Measurements from ENCODE around the gene SFXN4. TPM values are rescaled to one million over a fixed set of nuclear protein-coding genes. Genes with fewer than 3 reads are reported as not detected.

Gene SFXN4
- total and polyA plus RNA-seq, 2 of the 4 experiments (the other 2 are of a cell fraction) = 12.0 to 12.5 TPM

GRCh38 chr10:119189811-119190282 is 24.3 kb upstream of the SFXN4 start:
- H4K91ac ChIP-seq (ENCODE audit: insufficient read depth, low read depth, low read length) = peak overlapping the region; percentile 18
- dilution Hi-C loops (cut with HindIII; ENCODE audit: low sequenced_read_pairs, unreplicated experiment) = no loop called here
- H2BK15ac ChIP-seq (ENCODE audit: low read depth, low read length) = peak overlapping the region; percentile 37; the same call in 1 of the 3 replicates
- peak overlapping the region; percentile 69 for H2AK5ac ChIP-seq (ENCODE audit: low read depth, low read length)
- H3K27me3 ChIP-seq (ENCODE audit: control insufficient read depth, insufficient read depth, low read length) = no peaks in the 10 kb centered on the region
- H3K4me1 ChIP-seq (ENCODE audit: control insufficient read depth, insufficient read depth, low read length) = 0 out of 2 replicates have a peak, but pooled peaks cover 4% of the 10 kb centered on the region
- no TSS peak for BruUV-seq (replicated peaks)
- peak; percentile 65 for ATAC-seq (ENCODE audit: low read depth)
- no peaks in the 10 kb centered on the region for H3K36me3 ChIP-seq (ENCODE audit: control insufficient read depth, insufficient read depth, low read length)
- WGBS, 2 experiments (ENCODE audit: extremely low coverage in 2 of 2, insufficient read length in 1 of 2) = no CpG with 5 or more reads among the region's 3 CpGs
- in situ Hi-C loops (cut with MboI; ENCODE audit: low sequenced_read_pairs) = loop anchor here (25.0 kb wide), 2 partner anchors 453 to 672 kb away; partner anchors contain the start of gene MCMBP
- H4K20me1 ChIP-seq (ENCODE audit: insufficient read depth, low read length) = peaks cover 7% of the 10 kb centered on the region; the same call in 1 of the 2 replicates
- peak overlapping the region; percentile 65 for H2BK20ac ChIP-seq (ENCODE audit: low read depth, low read length)
- peak overlapping the region in 1 of 2 experiments; percentile 69; a peak in 2 of 4 replicates for H4K8ac ChIP-seq (ENCODE audit: low read depth in 2 of 2, low read length in 2 of 2)
- H2BK120ac ChIP-seq (ENCODE audit: low read depth, low read length) = peak overlapping the region; percentile 48
- H3K9ac ChIP-seq (ENCODE audit: low read depth, low read length) = no peak overlapping the region
- peak overlapping the region; percentile 61 for H2BK5ac ChIP-seq (ENCODE audit: low read depth, low read length, poor library complexity, severe bottlenecking)
- peak overlapping the region; percentile 32 for H3K23ac ChIP-seq (ENCODE audit: low read depth, low read length)
- peak overlapping the region; percentile 54 for H3K14ac ChIP-seq (replicated peaks; ENCODE audit: low read depth, low read length)
- H4K5ac ChIP-seq (ENCODE audit: low read depth, low read length) = peak overlapping the region; percentile 6
- H3K79me1 ChIP-seq (ENCODE audit: low read depth in 1 of 2, low read length in 2 of 2) = no peaks in the 10 kb centered on the region
- no peaks in the 10 kb centered on the region; the same call in 1 of the 2 replicates for H3K9me1 ChIP-seq (ENCODE audit: insufficient read depth, low read length)
- H2AK9ac ChIP-seq (replicated peaks; ENCODE audit: low read depth, low read length, poor library complexity) = no peak overlapping the region
- peak overlapping the region; percentile 5 for H3K18ac ChIP-seq (ENCODE audit: low read depth, low read length)
- TF ChIP-seq CEBPB (IDR thresholded peaks at IDR 0.05; ENCODE audit: low read depth, low read length) (peak; percentile 22; the same call in 1 of the 2 replicates), BHLHE40 (IDR thresholded peaks at IDR 0.05; ENCODE audit: low read depth, low read length) (no peak)
- H3K56ac ChIP-seq (ENCODE audit: extremely low read depth, insufficient read depth, low read length) = peak overlapping the region; percentile 35
- peak overlapping the region; percentile 19 for H2AFZ ChIP-seq (replicated peaks; ENCODE audit: low read length, poor library complexity)
- H3K4ac ChIP-seq (ENCODE audit: low read depth, low read length) = peak overlapping the region; percentile 50
- no peaks in the 10 kb centered on the region for H3K9me3 ChIP-seq (ENCODE audit: control insufficient read depth, insufficient read depth, low read length)
- intact Hi-C loops (cut with micrococcal nuclease) = no loop called here
- ChIA-PET CTCF (interaction anchor here (0.7 to 2.9 kb wide), 3 partner anchors 9 to 52 kb away, joined by 3 to 27 read pairs (median 4); no protein-coding TSS in a partner anchor), POLR2A (ENCODE audit: unreplicated experiment) (interaction anchor here (0.6 kb wide), 1 partner anchor 51 kb away, joined by 23 read pairs; no protein-coding TSS in a partner anchor)
- H3K4me3 ChIP-seq (ENCODE audit: insufficient read depth, low read depth, low read length) = no peak overlapping the region
- peak; percentile 95 for DNase-seq
- H3K27ac ChIP-seq (ENCODE audit: insufficient read depth, low read length) = peak overlapping the region; percentile 68
- peak overlapping the region; percentile 45 for H3K4me2 ChIP-seq (ENCODE audit: low read depth, low read length)

Measured in IMR-90 (cell line).